ENCODE data around the gene COG2. TPM values are rescaled to one million over a fixed set of nuclear protein-coding genes. Genes with fewer than 3 reads are reported as not detected.

The COG2 gene
- total and polyA plus RNA-seq, 2 of the 13 experiments (the other 11 are each of a cell fraction or from before 2014, with no cell fraction given) = 16.8 to 36.3 TPM

DNA sequence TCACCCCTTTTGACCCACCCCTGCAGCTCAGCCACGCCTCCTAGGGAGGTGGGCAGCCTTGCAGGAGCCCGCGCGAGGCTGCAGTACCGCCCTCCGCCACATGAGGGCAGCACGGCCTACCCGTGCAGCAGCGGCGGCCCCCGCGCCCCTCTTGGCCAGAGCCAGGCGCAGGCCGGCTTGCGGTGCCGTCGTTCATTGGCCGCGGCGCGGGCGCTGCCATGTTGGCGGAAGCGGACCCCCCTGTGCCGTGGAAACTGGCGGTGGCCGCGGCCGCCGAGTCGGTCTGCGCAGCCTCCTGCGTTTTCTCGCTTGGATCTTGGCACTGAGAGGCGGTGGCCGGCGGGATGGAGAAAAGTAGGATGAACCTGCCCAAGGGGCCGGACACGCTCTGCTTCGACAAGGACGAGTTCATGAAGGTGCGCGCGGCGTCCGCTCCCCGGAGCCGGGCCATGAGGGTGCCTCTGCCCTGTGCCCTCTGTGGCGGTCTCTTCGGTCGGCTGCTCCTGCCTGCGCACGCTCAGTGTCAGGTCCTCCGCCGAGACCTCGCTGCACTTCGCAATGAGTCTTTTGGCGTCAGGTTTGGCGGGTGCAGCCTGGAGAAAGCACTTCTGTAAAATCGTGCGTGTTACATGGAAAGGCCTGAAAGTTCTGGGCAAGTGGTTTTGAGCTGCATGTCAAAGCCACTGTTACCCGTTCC is at the start of gene COG2 (continued):
- TF ChIP-seq, protein P1, sequence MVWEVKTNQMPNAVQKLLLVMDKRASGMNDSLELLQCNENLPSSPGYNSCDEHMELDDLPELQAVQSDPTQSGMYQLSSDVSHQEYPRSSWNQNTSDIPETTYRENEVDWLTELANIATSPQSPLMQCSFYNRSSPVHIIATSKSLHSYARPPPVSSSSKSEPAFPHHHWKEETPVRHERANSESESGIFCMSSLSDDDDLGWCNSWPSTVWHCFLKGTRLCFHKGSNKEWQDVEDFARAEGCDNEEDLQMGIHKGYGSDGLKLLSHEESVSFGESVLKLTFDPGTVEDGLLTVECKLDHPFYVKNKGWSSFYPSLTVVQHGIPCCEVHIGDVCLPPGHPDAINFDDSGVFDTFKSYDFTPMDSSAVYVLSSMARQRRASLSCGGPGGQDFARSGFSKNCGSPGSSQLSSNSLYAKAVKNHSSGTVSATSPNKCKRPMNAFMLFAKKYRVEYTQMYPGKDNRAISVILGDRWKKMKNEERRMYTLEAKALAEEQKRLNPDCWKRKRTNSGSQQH (CRISPR knock-in tag; IDR thresholded peaks at IDR 0.05; ENCODE audit: low read depth) = peak; percentile 66
- TF ChIP-seq TBP (CRISPR knock-in tag; IDR thresholded peaks at IDR 0.05) (no peak), ZNF235 (CRISPR knock-in tag; IDR thresholded peaks at IDR 0.05; ENCODE audit: borderline replicate concordance) (peak; percentile 89), ZNF468 (CRISPR knock-in tag; IDR thresholded peaks at IDR 0.05) (0 out of 2 replicates have a peak, but pooled peaks have one; percentile 27), SOX5 (CRISPR knock-in tag; IDR thresholded peaks at IDR 0.05; ENCODE audit: borderline replicate concordance) (no peak; the same call in 1 of the 2 replicates), ZNF883 (CRISPR knock-in tag; IDR thresholded peaks at IDR 0.05; ENCODE audit: not compliant biosample characterization) (peak; percentile 93), MEF2D (CRISPR knock-in tag; IDR thresholded peaks at IDR 0.05) (peak; percentile 58; the same call in 1 of the 2 replicates), PAF1 (CRISPR knock-in tag; IDR thresholded peaks at IDR 0.05) (no peak), ZMYM4 (CRISPR knock-in tag; IDR thresholded peaks at IDR 0.05) (peak; percentile 99), ISL2 (CRISPR knock-in tag; IDR thresholded peaks at IDR 0.05) (peak; percentile 79), FOXM1 (CRISPR knock-in tag; IDR thresholded peaks at IDR 0.05) (no peak; the same call in 1 of the 2 replicates), GABPB1 (CRISPR knock-in tag; IDR thresholded peaks at IDR 0.05) (peak; percentile 96), ZNF777 (CRISPR knock-in tag; IDR thresholded peaks at IDR 0.05) (peak; percentile 86), TBX2 (CRISPR knock-in tag; IDR thresholded peaks at IDR 0.05; ENCODE audit: borderline replicate concordance) (peak; percentile 93), MXI1 (IDR thresholded peaks at IDR 0.05; ENCODE audit: borderline replicate concordance, low read depth, low read length) (peak; percentile 81; the same call in 2 of the 3 replicates), RNF2 (conservative IDR thresholded peaks at IDR 0.05; ENCODE audit: low read depth) (peak; percentile 85), SSRP1 (CRISPR knock-in tag; IDR thresholded peaks at IDR 0.05) (no peak), ZNF766 (CRISPR knock-in tag; IDR thresholded peaks at IDR 0.05; ENCODE audit: borderline replicate concordance) (0 out of 2 replicates have a peak, but pooled peaks have one; percentile 50), NFIC (IDR thresholded peaks at IDR 0.05; ENCODE audit: low read length) (no peak), RAD51 (IDR thresholded peaks at IDR 0.05; ENCODE audit: borderline replicate concordance) (no peak), ZNF615 (CRISPR knock-in tag; IDR thresholded peaks at IDR 0.05; ENCODE audit: borderline replicate concordance) (0 out of 2 replicates have a peak, but pooled peaks have one; percentile 70), ZNF496 (CRISPR knock-in tag; IDR thresholded peaks at IDR 0.05; ENCODE audit: insufficient replicate concordance) (no peak)
- TF ChIP-seq, protein P2, sequence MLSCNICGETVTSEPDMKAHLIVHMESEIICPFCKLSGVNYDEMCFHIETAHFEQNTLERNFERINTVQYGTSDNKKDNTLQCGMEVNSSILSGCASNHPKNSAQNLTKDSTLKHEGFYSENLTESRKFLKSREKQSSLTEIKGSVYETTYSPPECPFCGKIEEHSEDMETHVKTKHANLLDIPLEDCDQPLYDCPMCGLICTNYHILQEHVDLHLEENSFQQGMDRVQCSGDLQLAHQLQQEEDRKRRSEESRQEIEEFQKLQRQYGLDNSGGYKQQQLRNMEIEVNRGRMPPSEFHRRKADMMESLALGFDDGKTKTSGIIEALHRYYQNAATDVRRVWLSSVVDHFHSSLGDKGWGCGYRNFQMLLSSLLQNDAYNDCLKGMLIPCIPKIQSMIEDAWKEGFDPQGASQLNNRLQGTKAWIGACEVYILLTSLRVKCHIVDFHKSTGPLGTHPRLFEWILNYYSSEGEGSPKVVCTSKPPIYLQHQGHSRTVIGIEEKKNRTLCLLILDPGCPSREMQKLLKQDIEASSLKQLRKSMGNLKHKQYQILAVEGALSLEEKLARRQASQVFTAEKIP (CRISPR knock-in tag; IDR thresholded peaks at IDR 0.05; ENCODE audit: borderline replicate concordance) = no peak
- TF ChIP-seq, protein P3, sequence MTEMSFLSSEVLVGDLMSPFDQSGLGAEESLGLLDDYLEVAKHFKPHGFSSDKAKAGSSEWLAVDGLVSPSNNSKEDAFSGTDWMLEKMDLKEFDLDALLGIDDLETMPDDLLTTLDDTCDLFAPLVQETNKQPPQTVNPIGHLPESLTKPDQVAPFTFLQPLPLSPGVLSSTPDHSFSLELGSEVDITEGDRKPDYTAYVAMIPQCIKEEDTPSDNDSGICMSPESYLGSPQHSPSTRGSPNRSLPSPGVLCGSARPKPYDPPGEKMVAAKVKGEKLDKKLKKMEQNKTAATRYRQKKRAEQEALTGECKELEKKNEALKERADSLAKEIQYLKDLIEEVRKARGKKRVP (CRISPR knock-in tag; IDR thresholded peaks at IDR 0.05) = peak in 1 of 2 experiments; percentile 47; a peak in 2 of 4 replicates
- TF ChIP-seq, protein P4, sequence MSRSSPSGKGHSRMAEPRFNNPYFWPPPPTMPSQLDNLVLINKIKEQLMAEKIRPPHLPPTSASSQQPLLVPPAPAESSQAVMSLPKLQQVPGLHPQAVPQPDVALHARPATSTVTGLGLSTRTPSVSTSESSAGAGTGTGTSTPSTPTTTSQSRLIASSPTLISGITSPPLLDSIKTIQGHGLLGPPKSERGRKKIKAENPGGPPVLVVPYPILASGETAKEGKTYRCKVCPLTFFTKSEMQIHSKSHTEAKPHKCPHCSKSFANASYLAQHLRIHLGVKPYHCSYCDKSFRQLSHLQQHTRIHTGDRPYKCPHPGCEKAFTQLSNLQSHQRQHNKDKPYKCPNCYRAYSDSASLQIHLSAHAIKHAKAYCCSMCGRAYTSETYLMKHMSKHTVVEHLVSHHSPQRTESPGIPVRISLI (CRISPR knock-in tag; IDR thresholded peaks at IDR 0.05; ENCODE audit: borderline replicate concordance) = peak; percentile 45; the same call in 1 of the 2 replicates
